ENCODE results near the gene TBC1D22B. TPM values are rescaled to one million over a fixed set of nuclear protein-coding genes. Genes with fewer than 3 reads are reported as not detected.

TBC1D22B gene
- total and polyA plus RNA-seq, 5 experiments from 2014 or later = 5.1 to 9.5 (median 8.4) TPM

GRCh38 chr6:37365791-37366190 is 108.2 kb downstream of the TBC1D22B start:
- Mint-ChIP-seq H3K36me3 (peaks cover 6 to 65% (median 11%) of the 10 kb centered on the region in 3 donors), H3K4me1 (peaks cover 5 to 18% (median 11%) of the 10 kb centered on the region in 4 donors), H3K27me3 (no peaks in the 10 kb centered on the region), H3K4me3 (no peak overlapping the region), H3K9me3 (no peaks in the 10 kb centered on the region), H3K27ac (peak overlapping the region in 1 of 10 donors; percentile 3)
- POLR2A ChIA-PET = no interaction called here
- DNase-seq (no peak), ATAC-seq (no peak)

- H3K27ac Mint-ChIP-seq = no peak overlapping the region
- POLR2A ChIA-PET = interaction anchor here (0.7 to 1.0 kb wide), 2 partner anchors 13 kb away, joined by 3 to 9 read pairs; partner anchors contain the start of gene RNF8
- H3K4me3 Mint-ChIP-seq = no peak overlapping the region
- H3K27me3 Mint-ChIP-seq = no peaks in the 10 kb centered on the region
- H3K9me3 Mint-ChIP-seq = no peaks in the 10 kb centered on the region
- peaks cover 6 to 63% (median 11%) of the 10 kb centered on the region in 3 donors for H3K36me3 Mint-ChIP-seq
- peaks cover 6 to 18% (median 11%) of the 10 kb centered on the region in 4 donors for H3K4me1 Mint-ChIP-seq
- ATAC-seq (no peak), DNase-seq (no peak)
Measured at GRCh38 chr6:37366910-37367309, 109.3 kb downstream of the TBC1D22B start.

- peaks cover 6 to 12% (median 8%) of the 10 kb centered on the region in 4 donors for H3K4me1 Mint-ChIP-seq
- no peaks in the 10 kb centered on the region for H3K9me3 Mint-ChIP-seq
- POLR2A ChIA-PET = no interaction called here
- H3K27ac Mint-ChIP-seq = peak overlapping the region in 2 of 10 donors; percentile 64 to 68
- DNase-seq (no peak), ATAC-seq (no peak)
- H3K27me3 Mint-ChIP-seq = no peaks in the 10 kb centered on the region
- H3K36me3 Mint-ChIP-seq = peaks cover 6 to 61% (median 15%) of the 10 kb centered on the region in 3 donors
- H3K4me3 Mint-ChIP-seq = no peak overlapping the region
Measured at GRCh38 chr6:37368961-37369320, 111.4 kb downstream of the TBC1D22B start.

GRCh38 chr6:37369321-37370201 is 112.0 kb downstream of the TBC1D22B start:
- no peak for ATAC-seq
- no peak overlapping the region for H3K4me3 Mint-ChIP-seq
- H3K36me3 Mint-ChIP-seq = peaks cover 6 to 63% (median 11%) of the 10 kb centered on the region in 3 donors
- H3K4me1 Mint-ChIP-seq = peaks cover 6 to 12% (median 8%) of the 10 kb centered on the region in 4 donors
- H3K9me3 Mint-ChIP-seq = no peaks in the 10 kb centered on the region
- DNase-seq = no peak
- POLR2A ChIA-PET = no interaction called here
- H3K27me3 Mint-ChIP-seq = no peaks in the 10 kb centered on the region
- H3K27ac Mint-ChIP-seq = peak overlapping the region in 2 of 10 donors; percentile 64 to 68

- Mint-ChIP-seq H3K27ac (no peak overlapping the region), H3K9me3 (no peaks in the 10 kb centered on the region), H3K4me1 (peaks cover 6 to 21% (median 7%) of the 10 kb centered on the region in 4 donors), H3K4me3 (no peak overlapping the region), H3K36me3 (peaks cover 6 to 74% (median 11%) of the 10 kb centered on the region in 3 donors), H3K27me3 (no peaks in the 10 kb centered on the region)
- DNase-seq (no peak), ATAC-seq (no peak)
- POLR2A ChIA-PET = interaction anchor here (0.5 kb wide), 1 partner anchor 9 kb away, joined by 5 read pairs; no protein-coding TSS in a partner anchor
Measured at GRCh38 chr6:37371154-37372083, 113.8 kb downstream of the TBC1D22B start.

GRCh38 chr6:37372116-37372515 is 114.5 kb downstream of the TBC1D22B start:
- H3K4me1 Mint-ChIP-seq = peaks cover 6 to 25% (median 6%) of the 10 kb centered on the region in 4 donors
- POLR2A ChIA-PET = no interaction called here
- ATAC-seq (no peak), DNase-seq (no peak)
- no peak overlapping the region for H3K4me3 Mint-ChIP-seq
- no peaks in the 10 kb centered on the region for H3K9me3 Mint-ChIP-seq
- H3K36me3 Mint-ChIP-seq = peaks cover 6 to 78% (median 11%) of the 10 kb centered on the region in 3 donors
- H3K27me3 Mint-ChIP-seq = no peaks in the 10 kb centered on the region
- no peak overlapping the region for H3K27ac Mint-ChIP-seq

GRCh38 chr6:37373822-37374471 is 116.4 kb downstream of the TBC1D22B start:
- Mint-ChIP-seq H3K36me3 (peaks cover 8 to 86% (median 14%) of the 10 kb centered on the region in 3 donors), H3K4me1 (peaks cover 0 to 22% (median 5%) of the 10 kb centered on the region in 4 donors), H3K27ac (no peak overlapping the region), H3K4me3 (no peak overlapping the region), H3K9me3 (no peaks in the 10 kb centered on the region), H3K27me3 (no peaks in the 10 kb centered on the region)
- no peak for ATAC-seq
- POLR2A ChIA-PET = interaction anchor here (0.5 kb wide), 1 partner anchor 24 kb away, joined by 3 read pairs; no protein-coding TSS in a partner anchor
- no peak for DNase-seq

- peaks cover 0 to 18% (median 1%) of the 10 kb centered on the region in 4 donors for H3K4me1 Mint-ChIP-seq
- H3K9me3 Mint-ChIP-seq = no peaks in the 10 kb centered on the region
- peak overlapping the region in 2 of 10 donors; percentile 51 to 76 for H3K27ac Mint-ChIP-seq
Measured at GRCh38 chr6:37375376-37375775, 117.8 kb downstream of the TBC1D22B start.

GRCh38 chr6:37376078-37376743 is 118.6 kb downstream of the TBC1D22B start:
- POLR2A ChIA-PET = interaction anchor here (0.6 to 0.7 kb wide), 2 partner anchors 48 to 83 kb away, joined by 4 to 5 read pairs; no protein-coding TSS in a partner anchor
- peak overlapping the region in 1 of 10 donors; percentile 22 for H3K27ac Mint-ChIP-seq
- no peaks in the 10 kb centered on the region for H3K27me3 Mint-ChIP-seq
- H3K36me3 Mint-ChIP-seq = peaks cover 4 to 88% (median 11%) of the 10 kb centered on the region in 3 donors
- ATAC-seq (no peak), DNase-seq (no peak)
- H3K4me3 Mint-ChIP-seq = peak overlapping the region in 1 of 10 donors; percentile 3
- H3K4me1 Mint-ChIP-seq = peaks cover 0 to 18% (median 2%) of the 10 kb centered on the region in 4 donors
- H3K9me3 Mint-ChIP-seq = no peaks in the 10 kb centered on the region

More at GRCh38 chr6:37375376-37375775, 117.8 kb downstream of the TBC1D22B start:
- POLR2A ChIA-PET = no interaction called here
- no peak for DNase-seq
- ATAC-seq = no peak
- no peak overlapping the region for H3K4me3 Mint-ChIP-seq
- H3K36me3 Mint-ChIP-seq = peaks cover 4 to 87% (median 11%) of the 10 kb centered on the region in 3 donors
- H3K27me3 Mint-ChIP-seq = no peaks in the 10 kb centered on the region

- H3K4me1 Mint-ChIP-seq = peaks cover 0 to 9% (median 2%) of the 10 kb centered on the region in 4 donors
- no peaks in the 10 kb centered on the region for H3K27me3 Mint-ChIP-seq
- no peak overlapping the region for H3K4me3 Mint-ChIP-seq
- DNase-seq = peak in 7 of 10 donors; percentile 4 to 44 (median 23)
- peak; percentile 37 to 58 for ATAC-seq
- POLR2A ChIA-PET = no interaction called here
- no peaks in the 10 kb centered on the region for H3K9me3 Mint-ChIP-seq
- peaks cover 4 to 85% (median 19%) of the 10 kb centered on the region in 3 donors for H3K36me3 Mint-ChIP-seq
- peak overlapping the region in 1 of 10 donors; percentile 8 for H3K27ac Mint-ChIP-seq
Measured at GRCh38 chr6:37381579-37381978, 124.0 kb downstream of the TBC1D22B start.

Data from naive thymus-derived CD8-positive, alpha-beta T cell (primary cell).